B cell (primary cell): Measurements from ENCODE around the gene NRN1L. TPM values are rescaled to one million over a fixed set of nuclear protein-coding genes. Genes with fewer than 3 reads are reported as not detected.

ENCODE experiments used
- ATAC-seq: fragments of 200-7000 bp; cut with Tn5 transposase; one replicate; pipeline ENCODE4 v1.10.0; 2021; ENCODE audit warnings: low read depth, mild to moderate bottlenecking, moderate number of reproducible peaks, moderate library complexity
- CTCF ChIA-PET: fragments of 350-600 bp; sonication (Branson Sonifier 250); formaldehyde crosslinking; loops from one replicate; lab custom pipeline; 2021; ENCODE audit warnings: antibody characterized with exemption, inconsistent platforms; lab: Charles Lee
- POLR2A ChIA-PET: fragments of 350-600 bp; sonication (Branson Sonifier 250); formaldehyde crosslinking; loops from one replicate; lab custom pipeline; 2021; ENCODE audit warnings: antibody characterized with exemption; lab: Charles Lee
- DNase-seq: peaks from one replicate; pipeline ENCODE4 v3.0.0; 2013
- H2AFZ ChIP-seq: 2 replicates; pipeline ENCODE4 v1.6.1; 2012; ENCODE audit warnings: mild to moderate bottlenecking, low read depth, low read length; ENCODE audit not compliant: insufficient read depth, poor library complexity, severe bottlenecking
- H3K27ac ChIP-seq, 2 donors: 1 replicate in 1 of 2; 2 replicates in 1 of 2; pipeline ENCODE4 v1.5.1; 2012 to 2013; ENCODE audit warnings: low read length in 2 of 2, mild to moderate bottlenecking in 2 of 2, moderate library complexity in 1 of 2
- H3K27me3 ChIP-seq, 4 experiments: fragments of 200-600 bp in 1 of 4; sonication (generic) in 1 of 4; replicated peaks in 1 of 4; 1 replicate in 2 of 4; 2 replicates in 2 of 4; pipeline versions ENCODE4 v1.6.1 to v1.7.0; 2013 to 2016; ENCODE audit warnings: low read length in 3 of 4, mild to moderate bottlenecking in 2 of 4, mixed read lengths in 1 of 4, moderate library complexity in 1 of 4; ENCODE audit not compliant: insufficient read depth in 4 of 4, control insufficient read depth in 3 of 4; ENCODE audit errors: control extremely low read depth in 1 of 4
- H3K36me3 ChIP-seq, 2 experiments: replicated peaks in 1 of 2; 1 replicate in 1 of 2; 2 replicates in 1 of 2; pipeline versions ENCODE4 v1.6.1 to v1.7.1; 2013; ENCODE audit warnings: low read length in 1 of 2; ENCODE audit not compliant: insufficient read depth in 2 of 2, control insufficient read depth in 1 of 2; ENCODE audit errors: control extremely low read depth in 1 of 2, extremely low read depth in 1 of 2
- H3K4me1 ChIP-seq, 2 donors: fragments of 200-600 bp in 1 of 2; sonication (generic) in 1 of 2; 1 replicate in 1 of 2; 2 replicates in 1 of 2; pipeline versions ENCODE4 v1.5.1 to v1.6.1; 2013 to 2017; ENCODE audit warnings: low read length in 2 of 2; ENCODE audit not compliant: control insufficient read depth in 2 of 2, insufficient read depth in 2 of 2
- H3K4me2 ChIP-seq: replicated peaks from 2 replicates; pipeline ENCODE3; 2012; ENCODE audit warnings: mild to moderate bottlenecking, low read depth, low read length; ENCODE audit not compliant: poor library complexity, severe bottlenecking
- H3K4me3 ChIP-seq, 5 experiments: fragments of 200-600 bp in 1 of 5; sonication (generic) in 1 of 5; 1 replicate in 3 of 5; 2 replicates in 2 of 5; pipeline versions ENCODE4 v1.5.1 to v1.7.0; 2011 to 2016; ENCODE audit warnings: low read length in 4 of 5, mild to moderate bottlenecking in 4 of 5, low read depth in 2 of 5, control low read depth in 1 of 5, moderate library complexity in 1 of 5; ENCODE audit not compliant: insufficient read depth in 1 of 5; ENCODE audit errors: control extremely low read depth in 1 of 5, extremely low read depth in 1 of 5
- H3K79me2 ChIP-seq: fragments of 200-600 bp; sonication (generic); one replicate; pipeline ENCODE4 v1.6.0; 2016; ENCODE audit warnings: low read length; ENCODE audit not compliant: control insufficient read depth, insufficient read depth
- H3K9ac ChIP-seq: fragments of 200-600 bp; sonication (generic); 2 replicates; pipeline ENCODE4 v1.6.1; 2017; ENCODE audit warnings: mild to moderate bottlenecking, low read length, moderate library complexity
- H3K9me3 ChIP-seq, 3 donors: one replicate each; pipeline versions ENCODE4 v1.6.1 to v1.7.1; 2013; ENCODE audit warnings: low read length in 2 of 3; ENCODE audit not compliant: control insufficient read depth in 2 of 3, insufficient read depth in 1 of 3; ENCODE audit errors: control extremely low read depth in 1 of 3
- H4K20me1 ChIP-seq: 2 replicates; pipeline ENCODE4 v1.6.0; 2012; ENCODE audit warnings: mild to moderate bottlenecking, low read length; ENCODE audit not compliant: insufficient read depth, control insufficient read depth, poor library complexity, severe bottlenecking
- H3K27ac Mint-ChIP-seq: one replicate; pipeline ENCODE4 v1.8.0; 2021; ENCODE audit warnings: mixed read lengths
- H3K27me3 Mint-ChIP-seq: one replicate; pipeline ENCODE4 v1.8.0; 2021; ENCODE audit warnings: mixed read lengths
- H3K4me1 Mint-ChIP-seq: one replicate; pipeline ENCODE4 v1.8.0; 2021; ENCODE audit warnings: mixed read lengths
- H3K4me3 Mint-ChIP-seq: one replicate; pipeline ENCODE4 v1.8.0; 2021; ENCODE audit warnings: mixed read lengths
- H3K9me3 Mint-ChIP-seq: one replicate; pipeline ENCODE4 v1.8.0; 2022; ENCODE audit warnings: mixed read lengths; ENCODE audit not compliant: insufficient read depth
- EZH2 ChIP-seq: IDR thresholded peaks from 2 replicates; pipeline ENCODE4 v1.6.1; 2012; ENCODE audit warnings: borderline replicate concordance, low read depth, mild to moderate bottlenecking, moderate library complexity, low read length; ENCODE audit not compliant: insufficient read depth, poor library complexity, severe bottlenecking
- WGBS: methylation state at CpG from one replicate; pipeline ENCODE4 v1.1.5; 2013; ENCODE audit warnings: missing lambda C conversion rate; ENCODE audit not compliant: insufficient coverage; 5-methylcytosine and 5-hydroxymethylcytosine counted together
- intact Hi-C: fragments of 100-400 bp; cut with micrococcal nuclease; formaldehyde crosslinking; loops from one replicate; pipeline ENCODE4 v1.10.0; 2022
- polyA plus RNA-seq: library from polyadenylated mRNA; depleted of rRNA; stranded (reverse); fragments of >200 nt; gene quantifications from 2 replicates; pipeline ENCODE4 v1.2.3, GENCODE V29; 2012
- total RNA-seq, 2 donors: library from RNA; stranded (reverse); fragments of 120-200 nt in 1 of 2; gene quantifications; 1 replicate in 1 of 2; 2 replicates in 1 of 2; pipeline versions ENCODE4 v1.2.3 to v1.2.4, GENCODE V29; 2013 to 2022
- TF ChIP-seq, protein P1 (sequence below): fragments of 200-600 bp; IDR thresholded peaks from one replicate; pipeline ENCODE4 v1.8.0; 2022; ENCODE audit warnings: antibody characterized with exemption, mild to moderate bottlenecking

NRN1L gene
- total and polyA plus RNA-seq, 2 donors (not counting 1 experiment from before 2014, with no cell fraction given) = 2.1 to 4.1 TPM

- no peaks in the 10 kb centered on the region for H3K9me3 ChIP-seq
- no peak overlapping the region for H3K27ac Mint-ChIP-seq
- 97% methylated on average over 16 of the region's 18 CpGs for WGBS
- no peaks in the 10 kb centered on the region for H4K20me1 ChIP-seq
- no peak for TF ChIP-seq EZH2
- TF ChIP-seq, protein P1, sequence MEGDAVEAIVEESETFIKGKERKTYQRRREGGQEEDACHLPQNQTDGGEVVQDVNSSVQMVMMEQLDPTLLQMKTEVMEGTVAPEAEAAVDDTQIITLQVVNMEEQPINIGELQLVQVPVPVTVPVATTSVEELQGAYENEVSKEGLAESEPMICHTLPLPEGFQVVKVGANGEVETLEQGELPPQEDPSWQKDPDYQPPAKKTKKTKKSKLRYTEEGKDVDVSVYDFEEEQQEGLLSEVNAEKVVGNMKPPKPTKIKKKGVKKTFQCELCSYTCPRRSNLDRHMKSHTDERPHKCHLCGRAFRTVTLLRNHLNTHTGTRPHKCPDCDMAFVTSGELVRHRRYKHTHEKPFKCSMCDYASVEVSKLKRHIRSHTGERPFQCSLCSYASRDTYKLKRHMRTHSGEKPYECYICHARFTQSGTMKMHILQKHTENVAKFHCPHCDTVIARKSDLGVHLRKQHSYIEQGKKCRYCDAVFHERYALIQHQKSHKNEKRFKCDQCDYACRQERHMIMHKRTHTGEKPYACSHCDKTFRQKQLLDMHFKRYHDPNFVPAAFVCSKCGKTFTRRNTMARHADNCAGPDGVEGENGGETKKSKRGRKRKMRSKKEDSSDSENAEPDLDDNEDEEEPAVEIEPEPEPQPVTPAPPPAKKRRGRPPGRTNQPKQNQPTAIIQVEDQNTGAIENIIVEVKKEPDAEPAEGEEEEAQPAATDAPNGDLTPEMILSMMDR = no peak
- H3K9ac ChIP-seq = no peak overlapping the region
- H3K4me2 ChIP-seq = no peak overlapping the region
- no peaks in the 10 kb centered on the region for H3K4me1 ChIP-seq
- POLR2A ChIA-PET = interaction anchor here (1.6 kb wide), 1 partner anchor 158 kb away, joined by 12 read pairs; no protein-coding TSS in a partner anchor
- no peak overlapping the region for H3K4me3 ChIP-seq
- intact Hi-C loops = loop anchor here (1.0 kb wide), 4 partner anchors 46 to 347 kb away; no protein-coding TSS in a partner anchor
- no peaks in the 10 kb centered on the region for H3K9me3 Mint-ChIP-seq
- H3K4me1 Mint-ChIP-seq = no peaks in the 10 kb centered on the region
- no peak overlapping the region for H3K27ac ChIP-seq
- peaks cover 0 to 81% of the 10 kb centered on the region in 2 experiments for H3K36me3 ChIP-seq
- CTCF ChIA-PET = interaction anchor here (0.6 to 9.3 kb wide), 35 partner anchors 8 to 345 kb away, joined by 3 to 151 read pairs (median 8); partner anchors contain the start of genes NUTF2, PSKH1 and PSMB10
- H2AFZ ChIP-seq = no peak overlapping the region
- no peak for ATAC-seq
- H3K4me3 Mint-ChIP-seq = no peak overlapping the region
- H3K27me3 ChIP-seq = no peaks in the 10 kb centered on the region
- H3K79me2 ChIP-seq = peaks cover 6% of the 10 kb centered on the region
- H3K27me3 Mint-ChIP-seq = no peaks in the 10 kb centered on the region
- DNase-seq = no peak
Observed at GRCh38 chr16:67882374-67883145, 2.1 kb upstream of the NRN1L start.
